K562 (cell line): ENCODE measurements around the gene CTBP2. TPM values are rescaled to one million over a fixed set of nuclear protein-coding genes. Genes with fewer than 3 reads are reported as not detected.

ENCODE experiments used
- ATAC-seq: fragments of 200-7000 bp; cut with Tn5 transposase; 3 replicates; pipeline ENCODE4 v1.9.1; 2020; ENCODE audit warnings: moderate library complexity
- BruUV-seq: library from RNA; stranded (reverse); fragments of 400-500 nt; replicated peaks from 2 replicates; lab custom pipeline; 2021; lab: Mats Ljungman, UMichigan
- CTCF ChIA-PET: fragments of 300-600 bp; formaldehyde crosslinking; extraction: SDS; loops from one replicate; lab custom pipeline; 2021; ENCODE audit warnings: low intra/inter-chr PET ratio; lab: Yijun Ruan, JAX
- POLR2A ChIA-PET: fragments of 300-600, 350-650 bp; sonication (Branson Sonifier 250); formaldehyde crosslinking; extraction: SDS; loops from one replicate; lab custom pipeline; 2021; ENCODE audit warnings: antibody characterized with exemption, inconsistent platforms; lab: Yijun Ruan, JAX
- DNase-seq, 4 experiments: peaks; one replicate each; pipeline versions ENCODE4 v3.0.0 to v3.0.0-alpha.2; 2011 to 2018; ENCODE audit warnings: low spot score in 3 of 4, mixed read lengths in 3 of 4; ENCODE audit errors: extremely low read depth in 1 of 4
- FAIRE-seq: peaks from 2 replicates; lab custom pipeline; 2011; peaks lifted over from hg19 to GRCh38; lab: Jason Lieb, UNC
- H2AFZ ChIP-seq: 2 replicates; pipeline ENCODE4 v1.6.0; 2011; ENCODE audit warnings: low read depth, low read length, control low read depth, inconsistent platforms
- H3K27ac ChIP-seq: fragments of 200-600 bp; 3 replicates; pipeline ENCODE4 v1.8.0; 2011; ENCODE audit warnings: low read depth, mild to moderate bottlenecking, control low read depth, inconsistent platforms, low read length, moderate library complexity, mixed read lengths; ENCODE audit errors: extremely low read depth
- H3K27me3 ChIP-seq, 2 experiments: fragments of 300-600 bp in 1 of 2; 2 replicates in 1 of 2; 3 replicates in 1 of 2; pipeline versions ENCODE4 v1.6.0 to v1.8.0; 2011; ENCODE audit warnings: inconsistent platforms in 2 of 2, low read length in 2 of 2, mild to moderate bottlenecking in 1 of 2, mixed read lengths in 1 of 2, moderate library complexity in 1 of 2; ENCODE audit not compliant: control insufficient read depth in 2 of 2, insufficient read depth in 2 of 2
- H3K36me3 ChIP-seq: fragments of 300-600 bp; 3 replicates; pipeline ENCODE4 v1.8.0; 2011; ENCODE audit warnings: mild to moderate bottlenecking, low read length, inconsistent platforms; ENCODE audit not compliant: control insufficient read depth, insufficient read depth
- H3K4me1 ChIP-seq, 2 experiments: fragments of 200-600 bp in 1 of 2; replicated peaks in 1 of 2; 2 replicates in 1 of 2; 3 replicates in 1 of 2; pipeline versions ENCODE4 v1.5.1 to v1.8.0; 2011; ENCODE audit warnings: inconsistent platforms in 2 of 2, low read length in 2 of 2, mild to moderate bottlenecking in 1 of 2, mixed read lengths in 1 of 2, moderate library complexity in 1 of 2; ENCODE audit not compliant: control insufficient read depth in 2 of 2, insufficient read depth in 2 of 2
- H3K4me2 ChIP-seq: 2 replicates; pipeline ENCODE4 v1.6.1; 2011; ENCODE audit warnings: low read length, control low read depth, inconsistent platforms, mixed read lengths; ENCODE audit not compliant: insufficient read depth
- H3K4me3 ChIP-seq: fragments of 200-600 bp; sonication (generic), shearing (Covaris generic); 2 replicates; pipeline ENCODE4 v1.5.1; 2016; ENCODE audit warnings: control low read depth, inconsistent platforms
- H3K79me2 ChIP-seq: fragments of 200-600 bp; 3 replicates; pipeline ENCODE4 v1.8.0; 2011; ENCODE audit warnings: low read length, inconsistent platforms; ENCODE audit not compliant: control insufficient read depth, insufficient read depth
- H3K9ac ChIP-seq, 2 experiments: 2 replicates each; pipeline versions ENCODE4 v1.6.0 to v1.6.1; 2011; ENCODE audit warnings: low read depth in 2 of 2, low read length in 2 of 2, control low read depth in 1 of 2, inconsistent platforms in 1 of 2, mild to moderate bottlenecking in 1 of 2, mixed read lengths in 1 of 2; ENCODE audit not compliant: insufficient read depth in 1 of 2
- H3K9me1 ChIP-seq: one replicate; pipeline ENCODE4 v1.6.0; 2011; ENCODE audit warnings: inconsistent platforms, mild to moderate bottlenecking, low read length, moderate library complexity; ENCODE audit not compliant: control insufficient read depth, insufficient read depth
- H3K9me3 ChIP-seq: replicated peaks from 2 replicates; pipeline ENCODE4 v1.5.1; 2011; ENCODE audit warnings: low read depth, low read length, inconsistent platforms; ENCODE audit not compliant: control insufficient read depth, insufficient read depth
- H4K20me1 ChIP-seq: replicated peaks from 2 replicates; pipeline ENCODE4 v1.6.1; 2011; ENCODE audit warnings: low read length, inconsistent platforms, mixed read lengths; ENCODE audit not compliant: control insufficient read depth, insufficient read depth
- HNRNPK ChIP-seq: fragments of 200-400 bp; formaldehyde crosslinking; IDR thresholded peaks from one replicate; pipeline ENCODE4 v1.6.1; 2018; ENCODE audit warnings: mild to moderate bottlenecking, low read depth, low read length; ENCODE audit not compliant: poor library complexity, severe bottlenecking
- NCOA2 ChIP-seq, 2 experiments: fragments of 450-650 bp; IDR thresholded peaks; 2 replicates each; pipeline ENCODE4 v1.6.1; 2018; ENCODE audit warnings: mild to moderate bottlenecking in 2 of 2, moderate library complexity in 1 of 2; ENCODE audit not compliant: partially characterized antibody in 2 of 2
- NCOR1 ChIP-seq: fragments of 450-650 bp; IDR thresholded peaks from 2 replicates; pipeline ENCODE4 v1.6.1; 2016; ENCODE audit warnings: mild to moderate bottlenecking, moderate library complexity
- PHF21A ChIP-seq: fragments of 450-650 bp; IDR thresholded peaks from 2 replicates; pipeline ENCODE4 v1.6.1; 2017; ENCODE audit warnings: low read depth, borderline replicate concordance
- TFAP4 ChIP-seq: sonication (generic); formaldehyde crosslinking; IDR thresholded peaks from 2 replicates; pipeline ENCODE4 v1.8.0; 2022; ENCODE audit warnings: missing genetic modification reagents, mild to moderate bottlenecking, moderate library complexity, borderline replicate concordance
- ZSCAN29 ChIP-seq: fragments of 450-650 bp; IDR thresholded peaks from 2 replicates; pipeline ENCODE4 v1.6.1; 2017
- WGBS: fragments of 100-300 bp; shearing (Covaris generic); methylation state at CpG from one replicate; pipeline ENCODE4 v1.1.6; 2016; ENCODE audit warnings: low coverage, mixed read lengths; ENCODE audit not compliant: insufficient coverage; ENCODE audit errors: missing lambda C conversion rate; 5-methylcytosine and 5-hydroxymethylcytosine counted together
- in situ Hi-C: fragments of 300-500 bp; cut with MboI; formaldehyde crosslinking; loops from 4 replicates; pipeline ENCODE4 v1.15.0; 2018; ENCODE audit warnings: inconsistent platforms, mixed read lengths
- intact Hi-C: fragments of 100-400 bp; cut with micrococcal nuclease; formaldehyde crosslinking; loops from 2 replicates; pipeline ENCODE4 v1.14.2; 2022
- polyA plus RNA-seq, 8 experiments: library from polyadenylated mRNA; depleted of rRNA in 4 of 8; stranded (reverse) in 5 of 8; unstranded in 3 of 8; fragments of >200 nt; fragmentation: Nextera tagmentation in 2 of 8; fragmentation: Illumina TruSeq in 1 of 8; extraction: Ambion mirVana in 2 of 8; extraction: Trizol in 1 of 8; gene quantifications; 2 replicates each; pipeline versions ENCODE4 v1.2.1 to v1.2.3, GENCODE V29; 2011 to 2014; ENCODE audit warnings: inconsistent platforms in 1 of 8, missing spikeins in 1 of 8
- total RNA-seq, 7 experiments: library from RNA; depleted of rRNA in 6 of 7; stranded (reverse); fragments of >200 nt in 6 of 7; fragmentation: Illumina TruSeq in 2 of 7; extraction: Trizol in 2 of 7; gene quantifications; 2 replicates each; pipeline versions ENCODE4 v1.2.1 to v1.2.3, GENCODE V29; 2011 to 2021; ENCODE audit warnings: low replicate concordance in 1 of 7
- TF ChIP-seq, protein P1 (sequence below): IDR thresholded peaks from 2 replicates; pipeline ENCODE4 v1.6.1; 2012; ENCODE audit warnings: low read depth, low read length, improper control_type of control experiment, borderline replicate concordance
- TF ChIP-seq, protein P2 (sequence below): fragments of 450-650 bp; IDR thresholded peaks from 2 replicates; pipeline ENCODE4 v1.6.1; 2016; ENCODE audit warnings: low read depth, mild to moderate bottlenecking, moderate library complexity

CTBP2 gene
- total and polyA plus RNA-seq, 9 of the 15 experiments (the other 6 are each of a cell fraction or from before 2014, with no cell fraction given), result 1.3 to 8.8 (median 5.1) TPM

DNA sequence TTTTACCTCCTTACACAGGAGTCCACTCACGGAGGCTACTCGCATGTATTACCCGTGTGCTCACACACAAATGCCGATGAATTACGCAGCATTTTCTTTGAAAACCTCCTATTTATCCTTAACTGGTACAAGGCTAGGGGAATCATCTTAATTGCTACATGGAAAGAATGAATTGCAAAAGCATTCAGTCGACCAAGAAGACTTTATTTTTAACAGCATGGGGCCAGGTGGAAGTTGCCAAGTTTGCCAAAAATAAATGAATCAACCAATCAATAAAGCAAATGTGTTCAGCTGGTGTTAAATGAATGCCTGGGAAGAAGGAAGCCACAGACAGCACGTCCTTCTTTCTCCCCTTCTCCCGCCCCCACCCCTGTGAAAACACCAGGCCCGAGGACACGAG lies 55.8 kb downstream of the CTBP2 start:
- H3K36me3 ChIP-seq, result peaks cover 48% of the 10 kb centered on the region; the same call in 2 of the 3 replicates
- intact Hi-C loops (no loop called here), in situ Hi-C loops (no loop called here)
- CTCF ChIA-PET, result no interaction called here
- peaks cover 87% of the 10 kb centered on the region for H3K79me2 ChIP-seq
- H3K4me1 ChIP-seq, result no peaks in the 10 kb centered on the region
- POLR2A ChIA-PET, result no interaction called here
- no peak for ATAC-seq
- 89% methylated on average over 6 of the region's 10 CpGs for WGBS
- TF ChIP-seq PHF21A (no peak), ZSCAN29 (no peak), TFAP4 (CRISPR knock-in tag) (no peak), NCOA2 (IDR thresholded peaks at IDR 0.05; ENCODE audit: partially characterized antibody in 2 of 2) (no peak), HNRNPK (no peak), NCOR1 (no peak)
- TF ChIP-seq, protein P1, sequence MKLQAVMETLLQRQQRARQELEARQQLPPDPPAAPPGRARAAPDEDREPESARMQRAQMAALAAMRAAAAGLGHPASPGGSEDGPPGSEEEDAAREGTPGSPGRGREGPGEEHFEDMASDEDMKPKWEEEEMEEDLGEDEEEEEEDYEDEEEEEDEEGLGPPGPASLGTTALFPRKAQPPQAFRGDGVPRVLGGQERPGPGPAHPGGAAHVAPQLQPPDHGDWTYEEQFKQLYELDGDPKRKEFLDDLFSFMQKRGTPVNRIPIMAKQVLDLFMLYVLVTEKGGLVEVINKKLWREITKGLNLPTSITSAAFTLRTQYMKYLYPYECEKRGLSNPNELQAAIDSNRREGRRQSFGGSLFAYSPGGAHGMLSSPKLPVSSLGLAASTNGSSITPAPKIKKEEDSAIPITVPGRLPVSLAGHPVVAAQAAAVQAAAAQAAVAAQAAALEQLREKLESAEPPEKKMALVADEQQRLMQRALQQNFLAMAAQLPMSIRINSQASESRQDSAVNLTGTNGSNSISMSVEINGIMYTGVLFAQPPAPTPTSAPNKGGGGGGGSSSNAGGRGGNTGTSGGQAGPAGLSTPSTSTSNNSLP, result no peak
- TF ChIP-seq, protein P2, sequence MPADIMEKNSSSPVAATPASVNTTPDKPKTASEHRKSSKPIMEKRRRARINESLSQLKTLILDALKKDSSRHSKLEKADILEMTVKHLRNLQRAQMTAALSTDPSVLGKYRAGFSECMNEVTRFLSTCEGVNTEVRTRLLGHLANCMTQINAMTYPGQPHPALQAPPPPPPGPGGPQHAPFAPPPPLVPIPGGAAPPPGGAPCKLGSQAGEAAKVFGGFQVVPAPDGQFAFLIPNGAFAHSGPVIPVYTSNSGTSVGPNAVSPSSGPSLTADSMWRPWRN, result no peak
- BruUV-seq, result no TSS peak
- no peak for FAIRE-seq
- DNase-seq, result no peak
- no peak overlapping the region for H3K4me3 ChIP-seq
- no peak overlapping the region for H3K4me2 ChIP-seq
- H2AFZ ChIP-seq, result no peak overlapping the region
- peaks cover 23% of the 10 kb centered on the region; the same call in 1 of the 2 replicates for H4K20me1 ChIP-seq
- H3K9me1 ChIP-seq, result peaks cover 3% of the 10 kb centered on the region
- no peaks in the 10 kb centered on the region for H3K9me3 ChIP-seq
- no peak overlapping the region for H3K9ac ChIP-seq
- H3K27ac ChIP-seq, result no peak overlapping the region
- no peaks in the 10 kb centered on the region for H3K27me3 ChIP-seq
